Sigmoid colon (tissue), 4 donors: ENCODE measurements around the gene KRT24.

Experiments
- EP300 ChIP-seq, 4 donors: sonication (generic); formaldehyde crosslinking; IDR thresholded peaks; one replicate each; pipeline ENCODE4 v1.6.1; 2017; ENCODE audit warnings: antibody characterized with exemption in 4 of 4
- POLR2A ChIP-seq, 2 donors: fragments of 450-650 bp; IDR thresholded peaks; one replicate each; pipeline ENCODE4 v1.6.1; 2016; ENCODE audit warnings: antibody characterized with exemption in 2 of 2, mild to moderate bottlenecking in 2 of 2, moderate library complexity in 2 of 2

DNA sequence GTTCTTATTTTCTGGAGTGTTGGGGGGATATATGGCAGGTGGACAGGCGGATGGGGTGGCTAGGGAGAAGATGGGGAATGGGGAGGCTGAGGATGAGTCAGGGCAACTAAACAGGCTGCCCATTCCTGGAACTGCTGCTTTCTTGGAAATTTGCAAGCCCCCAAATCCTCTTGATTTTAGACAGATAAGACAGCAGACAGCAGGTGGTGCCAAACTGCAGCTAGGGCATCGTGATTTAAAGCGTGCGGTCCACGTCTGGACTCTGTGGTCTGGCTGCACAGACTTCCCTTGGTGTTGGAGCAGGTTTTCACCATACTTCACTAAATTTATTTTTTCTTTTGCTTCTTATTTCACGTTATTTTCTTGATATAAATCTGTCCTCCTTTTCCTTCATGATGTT, 10.9 kb upstream of the KRT24 start:
- TF ChIP-seq POLR2A (IDR thresholded peaks at IDR 0.05) (no peak), EP300 (IDR thresholded peaks at IDR 0.05) (no peak)
